Kasumi-1 (cell line): ENCODE results near the gene LRMDA.

Experiments used
- DNase-seq, 2 experiments: peaks; one replicate each; lab custom pipeline; 2025; lab: John Stamatoyannopoulos, UW

The LRMDA gene

GRCh38 chr10:75418712-75419111, 12.7 kb upstream of the LRMDA start:
- DNase-seq, result no peak

- DNase-seq, result no peak
Observed at GRCh38 chr10:75422913-75423312, 8.5 kb upstream of the LRMDA start.

- no peak for DNase-seq
Observed at GRCh38 chr10:75424571-75424970, 6.9 kb upstream of the LRMDA start.

- DNase-seq, result no peak
Observed at GRCh38 chr10:75425291-75426079, 5.9 kb upstream of the LRMDA start.

DNA sequence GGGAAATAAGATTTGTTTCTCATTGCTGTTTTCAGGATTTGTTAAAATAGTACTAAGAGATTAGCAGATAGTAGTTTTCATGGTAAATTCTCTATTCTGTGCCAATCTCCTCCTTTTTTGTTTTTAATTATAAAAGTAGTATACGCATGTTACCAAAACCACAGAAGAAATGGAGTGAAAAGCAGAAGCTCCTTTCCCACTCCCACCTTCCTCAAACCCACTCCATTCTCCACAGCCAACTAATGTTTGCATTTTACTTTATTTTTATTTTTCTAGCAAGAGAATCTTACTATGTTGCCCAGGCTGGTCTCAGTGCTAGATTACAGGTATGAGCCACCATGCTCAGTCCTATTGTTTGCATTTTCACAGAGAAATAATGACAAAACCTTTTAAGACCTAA, 4.5 kb upstream of the LRMDA start:
- peak; percentile 42 to 44 for DNase-seq

GRCh38 chr10:75427951-75428350, 3.5 kb upstream of the LRMDA start:
- no peak for DNase-seq

- peak; percentile 74 to 85 for DNase-seq
Observed at GRCh38 chr10:75428434-75429158, 2.8 kb upstream of the LRMDA start.

DNA sequence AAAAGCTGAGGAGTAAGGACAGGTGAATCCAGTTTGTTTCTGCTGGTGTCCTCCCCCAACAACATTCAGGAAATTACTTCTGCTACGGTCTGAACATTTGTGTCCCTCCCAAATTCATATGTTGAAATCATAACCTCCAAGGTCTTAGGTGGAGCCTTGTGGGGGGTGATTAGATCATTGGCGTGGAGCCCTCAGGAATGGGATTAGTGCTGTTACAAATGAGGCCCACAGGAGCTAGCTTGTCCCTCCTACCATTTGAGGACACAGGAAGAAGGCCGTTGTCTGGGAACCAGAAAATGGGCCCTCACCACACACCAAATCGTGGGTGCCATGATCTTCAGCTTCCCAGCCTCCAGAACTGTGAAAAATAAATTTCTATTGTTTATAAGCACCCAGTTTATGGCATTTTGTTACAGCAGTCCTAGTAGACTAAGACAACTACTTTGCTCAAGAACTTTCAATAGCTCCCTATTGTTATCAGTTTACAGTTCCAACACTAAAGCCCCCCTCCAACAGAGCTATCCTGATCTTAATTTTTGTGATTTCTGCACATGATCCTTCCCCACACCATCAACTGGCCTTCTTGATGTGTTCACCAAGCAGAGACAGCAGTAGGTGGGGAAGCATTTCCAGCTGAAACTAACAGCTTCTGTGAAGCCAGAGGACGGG, 2.1 kb upstream of the LRMDA start:
- DNase-seq, result no peak

GRCh38 chr10:75430000-75430763, 1.2 kb upstream of the LRMDA start:
- peak; percentile 96 to 97 for DNase-seq

GRCh38 chr10:75432176-75432575, 752 bp downstream of the LRMDA start:
- no peak for DNase-seq

- no peak for DNase-seq
Observed at GRCh38 chr10:75432763-75433162, 1.3 kb downstream of the LRMDA start.

GRCh38 chr10:75433216-75433615, 1.8 kb downstream of the LRMDA start:
- DNase-seq, result no peak

- peak; percentile 56 to 61 for DNase-seq
Observed at GRCh38 chr10:75434291-75434690, 2.9 kb downstream of the LRMDA start.

DNA sequence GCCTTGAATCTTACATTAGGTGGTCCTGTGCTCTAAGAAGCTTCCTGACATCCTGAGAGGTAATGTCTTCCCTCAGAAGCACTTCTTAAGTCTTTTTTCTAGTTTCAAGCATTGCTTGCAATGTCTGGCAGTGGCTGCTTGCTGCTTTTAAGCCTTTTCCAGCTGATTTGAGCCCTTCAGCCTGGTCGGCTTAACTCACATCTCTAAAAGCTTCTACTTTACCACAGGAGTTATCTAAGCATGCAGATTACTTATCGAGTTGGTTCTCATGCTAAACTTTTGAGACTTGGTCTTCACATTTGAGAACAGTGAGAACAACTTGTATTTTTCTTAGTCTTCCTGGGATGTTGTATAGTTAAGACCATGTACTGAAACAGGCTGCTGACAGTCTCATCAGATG, 3.9 kb downstream of the LRMDA start:
- no peak for DNase-seq

DNA sequence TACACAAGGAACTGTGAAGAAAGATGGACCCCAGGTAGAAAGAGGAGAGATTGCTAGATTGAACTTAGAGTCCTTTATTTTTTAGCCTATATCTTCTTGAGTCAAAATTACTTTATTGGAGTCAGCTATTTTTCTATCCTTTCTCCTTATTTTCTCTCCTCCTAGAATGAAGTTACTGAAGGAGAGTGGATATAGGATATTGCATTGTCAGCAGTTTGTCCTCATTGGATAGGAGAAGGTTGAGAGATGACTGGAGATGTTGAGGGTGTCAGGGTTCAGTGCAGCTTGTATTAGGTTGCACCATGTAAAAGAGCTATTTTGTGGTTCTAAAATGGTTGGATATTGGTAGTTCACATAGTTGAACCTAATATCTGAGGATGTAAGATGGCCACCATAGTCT, 5.5 kb downstream of the LRMDA start:
- DNase-seq, result no peak

DNA sequence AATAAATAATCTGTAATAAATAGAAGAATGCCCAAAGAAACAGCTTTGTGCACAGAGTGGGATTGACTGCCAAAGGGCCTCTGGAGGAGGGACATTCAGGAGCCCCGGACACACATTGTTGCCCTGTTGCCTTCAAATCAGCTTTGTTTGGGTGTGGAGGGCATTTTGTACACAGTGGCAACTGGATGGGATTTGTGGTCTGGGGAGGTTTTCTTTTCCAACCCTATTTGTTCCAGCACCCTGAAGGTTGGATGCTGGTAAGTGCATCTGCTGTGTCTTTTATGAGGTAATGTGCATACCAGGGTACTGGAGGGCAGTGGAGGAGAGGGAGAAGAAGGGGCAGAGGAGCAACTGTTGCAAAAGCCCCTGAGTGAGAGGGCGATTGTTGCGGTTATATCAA, 6.3 kb downstream of the LRMDA start:
- DNase-seq, result no peak

GRCh38 chr10:75438275-75438674, 6.9 kb downstream of the LRMDA start:
- no peak for DNase-seq

DNA sequence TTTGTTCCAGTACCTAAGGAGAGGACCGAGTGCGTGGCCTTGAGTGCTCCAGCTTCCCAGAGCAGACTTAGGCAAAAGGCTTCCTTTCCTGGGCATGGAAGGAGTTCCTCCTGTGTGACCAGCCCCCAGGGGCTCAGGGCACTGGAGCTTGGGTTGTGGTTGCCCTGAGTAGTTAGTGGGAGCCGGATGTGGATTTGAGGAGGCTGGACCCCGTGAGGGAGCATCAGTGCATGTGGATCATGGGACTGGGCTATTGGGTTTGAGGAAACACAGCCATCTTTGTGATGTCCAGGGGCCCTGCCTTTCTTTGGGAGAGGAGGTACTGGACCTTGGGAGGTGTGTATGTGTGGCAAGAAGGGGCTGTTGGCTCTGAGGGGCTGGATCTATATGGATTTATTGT, 8.4 kb downstream of the LRMDA start:
- no peak for DNase-seq

- DNase-seq, result no peak
Observed at GRCh38 chr10:75440271-75440793, 8.9 kb downstream of the LRMDA start.

GRCh38 chr10:75441196-75441595, 9.8 kb downstream of the LRMDA start:
- DNase-seq, result no peak

DNA sequence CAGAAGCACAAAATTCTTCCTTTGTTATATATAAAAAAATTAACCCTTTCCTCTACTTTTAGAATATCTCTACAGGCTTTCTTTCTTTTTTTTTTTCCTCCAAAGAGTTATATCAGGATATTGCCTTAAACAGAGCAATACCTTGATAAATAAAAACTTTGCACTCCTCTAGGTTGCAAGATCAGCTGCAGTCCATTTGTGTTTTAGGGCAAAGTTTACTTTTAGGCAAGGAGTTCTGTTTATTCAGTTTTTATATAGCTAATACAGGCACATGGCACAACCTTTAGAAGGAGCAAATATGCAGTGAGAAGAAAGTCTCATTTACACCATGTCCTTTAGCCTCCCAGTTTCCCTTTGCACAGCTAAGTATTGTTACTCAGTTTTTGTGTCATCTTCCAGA, 10.3 kb downstream of the LRMDA start:
- no peak for DNase-seq

DNA sequence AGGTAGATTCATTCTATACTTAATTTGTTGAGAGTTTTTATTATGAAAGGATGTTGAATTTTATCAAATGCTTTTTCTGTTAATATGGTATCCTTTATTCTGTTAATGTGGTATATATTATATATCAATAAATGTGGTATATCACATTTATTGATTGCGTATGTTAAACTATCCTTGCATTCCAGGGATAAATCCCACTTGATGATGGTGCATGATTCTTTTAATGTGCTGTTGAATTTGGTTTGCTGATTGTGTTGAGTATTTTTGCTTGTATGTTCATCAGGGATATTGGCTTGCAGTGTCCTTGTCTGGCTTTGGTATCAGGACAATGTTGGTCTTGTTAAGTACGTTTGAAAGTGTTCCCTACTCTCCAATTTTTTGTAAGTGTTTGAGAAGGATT, 11.9 kb downstream of the LRMDA start:
- DNase-seq, result no peak
